Raji (cell line): Measurements from ENCODE around the gene MINDY2.

ENCODE experiments used
- POLR2A ChIP-seq: IDR thresholded peaks from 2 replicates; pipeline ENCODE4 v1.6.1; 2011; ENCODE audit warnings: low read depth, low read length, control low read depth; ENCODE audit not compliant: insufficient read depth

MINDY2 gene, protein sequence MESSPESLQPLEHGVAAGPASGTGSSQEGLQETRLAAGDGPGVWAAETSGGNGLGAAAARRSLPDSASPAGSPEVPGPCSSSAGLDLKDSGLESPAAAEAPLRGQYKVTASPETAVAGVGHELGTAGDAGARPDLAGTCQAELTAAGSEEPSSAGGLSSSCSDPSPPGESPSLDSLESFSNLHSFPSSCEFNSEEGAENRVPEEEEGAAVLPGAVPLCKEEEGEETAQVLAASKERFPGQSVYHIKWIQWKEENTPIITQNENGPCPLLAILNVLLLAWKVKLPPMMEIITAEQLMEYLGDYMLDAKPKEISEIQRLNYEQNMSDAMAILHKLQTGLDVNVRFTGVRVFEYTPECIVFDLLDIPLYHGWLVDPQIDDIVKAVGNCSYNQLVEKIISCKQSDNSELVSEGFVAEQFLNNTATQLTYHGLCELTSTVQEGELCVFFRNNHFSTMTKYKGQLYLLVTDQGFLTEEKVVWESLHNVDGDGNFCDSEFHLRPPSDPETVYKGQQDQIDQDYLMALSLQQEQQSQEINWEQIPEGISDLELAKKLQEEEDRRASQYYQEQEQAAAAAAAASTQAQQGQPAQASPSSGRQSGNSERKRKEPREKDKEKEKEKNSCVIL

DNA sequence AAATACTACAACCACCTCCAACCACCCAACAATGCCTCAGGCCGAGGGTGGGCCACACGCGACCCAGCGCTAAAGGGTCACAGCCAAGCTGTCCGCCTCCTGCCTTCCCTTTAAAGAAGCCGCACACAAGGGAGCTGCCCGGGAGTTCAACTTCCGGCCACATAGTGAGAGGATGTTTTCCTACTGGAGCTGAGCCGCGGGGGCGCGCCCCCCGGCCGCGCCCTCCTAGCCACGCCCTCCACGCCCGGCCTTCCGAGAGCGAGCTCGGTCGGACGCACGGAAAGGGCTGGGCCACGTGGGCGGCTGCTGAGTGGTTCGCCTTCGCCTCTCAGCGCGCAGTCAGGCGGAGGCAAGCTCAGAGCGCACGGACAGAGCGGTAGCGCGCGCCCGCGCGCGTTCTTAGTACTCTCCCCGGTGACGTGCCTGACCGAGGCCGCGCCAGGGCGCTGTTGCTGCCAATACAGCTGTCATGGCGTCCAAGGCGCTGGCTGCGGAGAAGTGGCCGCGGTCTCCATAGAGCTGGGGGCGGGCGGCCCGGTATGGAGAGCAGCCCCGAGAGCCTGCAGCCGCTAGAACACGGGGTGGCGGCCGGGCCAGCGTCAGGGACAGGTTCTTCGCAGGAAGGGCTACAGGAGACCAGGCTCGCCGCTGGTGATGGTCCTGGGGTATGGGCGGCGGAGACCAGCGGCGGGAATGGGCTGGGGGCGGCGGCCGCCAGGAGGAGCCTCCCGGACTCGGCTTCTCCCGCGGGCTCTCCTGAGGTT is at the start of gene MINDY2:
TSS of gene MINDY2 (plus strand) at position 446 of the 764 bp plus-strand sequence. CDS start at position 540, 94 bp downstream.
- TF ChIP-seq POLR2A = peak; percentile 84

DNA sequence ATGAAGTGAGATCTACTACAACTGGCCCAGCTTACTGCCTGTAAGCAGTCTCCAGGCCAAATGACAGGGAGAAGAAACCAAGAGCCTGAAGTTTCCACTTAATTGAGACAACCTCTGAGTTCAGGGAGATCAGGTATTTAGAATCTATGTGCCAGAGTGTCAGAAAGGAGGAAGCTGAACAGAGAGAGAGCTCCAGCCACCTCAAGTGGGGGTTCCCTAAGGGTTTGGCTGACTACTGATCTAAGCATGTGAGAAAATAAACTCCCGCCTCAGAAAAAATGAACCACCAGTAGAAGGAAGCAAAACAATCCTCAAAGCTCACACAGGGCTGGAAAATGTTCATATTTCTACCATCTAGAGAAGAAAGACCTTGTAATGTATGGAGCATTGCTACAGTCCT is 46.6 kb upstream of the MINDY2 start:
- no peak for TF ChIP-seq POLR2A

DNA sequence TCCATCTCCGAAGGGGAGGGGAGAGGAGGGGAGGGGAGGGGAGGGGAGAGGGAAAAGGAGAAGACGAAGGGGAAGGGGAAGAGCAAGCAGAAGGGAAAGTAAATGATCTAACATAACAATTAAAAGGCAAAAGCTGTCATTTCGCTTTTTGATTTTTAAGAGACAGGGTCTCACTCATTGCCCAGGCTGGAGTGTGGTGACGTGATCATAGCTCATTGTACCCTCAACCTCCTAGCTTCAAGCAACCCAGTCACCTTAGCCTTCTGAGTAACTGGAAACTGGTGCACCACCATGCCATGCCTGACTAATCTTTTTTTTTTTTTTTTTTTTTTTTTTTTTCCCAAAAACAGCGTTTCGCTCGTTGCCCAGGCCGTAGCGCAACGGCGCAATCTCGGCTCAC is 44.2 kb upstream of the MINDY2 start:
- no peak for TF ChIP-seq POLR2A

DNA sequence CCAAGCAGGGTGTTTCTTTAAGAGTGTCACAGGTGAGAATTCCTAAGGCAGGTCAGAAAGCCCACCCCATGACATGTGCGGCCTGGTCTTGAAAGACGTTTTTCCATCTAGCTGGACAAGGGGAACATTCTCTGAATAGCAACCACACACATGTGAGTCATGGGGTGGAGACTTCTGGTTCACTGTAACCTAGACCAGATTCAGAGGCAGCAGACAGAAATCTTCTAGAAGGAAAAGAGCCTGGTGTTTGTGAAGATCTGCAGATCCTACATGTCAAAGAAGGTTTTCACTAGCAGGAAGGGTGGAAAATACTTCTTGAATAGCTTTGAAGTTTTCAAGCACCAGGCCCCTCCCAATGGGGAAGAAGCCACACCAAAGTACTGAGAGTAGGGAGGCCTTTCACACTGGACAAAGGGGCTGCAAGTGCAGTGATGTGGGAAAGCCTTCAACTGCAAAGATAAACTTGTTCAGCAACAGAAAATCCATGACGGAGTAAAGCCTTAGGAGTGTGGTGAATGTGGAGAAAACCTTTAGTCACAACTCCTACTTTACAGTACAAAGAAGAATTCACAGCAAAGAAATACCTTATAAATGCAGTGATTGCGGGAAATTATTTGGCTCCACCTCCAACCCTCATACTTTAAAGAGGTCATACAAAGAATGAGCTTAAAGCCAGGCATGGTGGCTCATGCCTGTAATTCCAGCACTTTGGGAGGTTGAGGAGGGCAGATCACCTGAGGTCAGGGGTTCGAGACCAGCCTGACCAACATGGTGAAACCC is 39.2 kb upstream of the MINDY2 start:
- TF ChIP-seq POLR2A = no peak

DNA sequence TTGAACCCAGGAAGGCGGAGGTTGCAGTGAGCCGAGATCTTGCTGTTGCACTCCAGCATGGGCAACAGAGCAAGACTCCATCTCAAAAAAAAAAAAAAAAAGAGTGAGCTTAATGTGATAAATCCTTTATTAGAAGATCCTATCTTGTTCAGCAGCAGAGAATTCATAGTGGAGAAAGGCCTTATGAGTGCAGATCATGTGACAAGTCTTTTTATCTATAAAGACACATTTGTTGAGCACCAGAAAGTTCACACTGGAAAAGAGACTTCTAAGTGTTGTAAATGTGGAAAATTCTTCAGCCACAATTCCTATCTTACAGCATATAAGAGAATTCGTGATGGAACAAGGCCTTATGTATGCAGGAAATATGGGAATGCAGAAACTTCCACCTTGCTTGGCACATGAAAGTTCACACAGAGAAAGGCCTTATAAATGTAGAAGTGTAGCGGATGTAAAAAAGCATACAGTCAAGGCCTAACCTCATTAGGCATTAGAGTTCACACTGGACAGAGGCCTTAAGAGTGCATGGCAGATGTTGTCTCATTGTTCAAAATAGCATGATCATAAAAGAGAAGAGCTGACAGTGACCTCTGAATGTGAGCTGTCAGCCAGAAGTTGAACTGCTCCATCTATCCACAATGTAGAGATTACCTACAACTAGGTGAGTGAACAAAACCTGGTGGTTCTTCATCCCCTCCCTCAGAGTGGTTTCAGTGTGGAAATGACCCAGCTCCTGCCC is 38.3 kb upstream of the MINDY2 start:
- TF ChIP-seq POLR2A = no peak

DNA sequence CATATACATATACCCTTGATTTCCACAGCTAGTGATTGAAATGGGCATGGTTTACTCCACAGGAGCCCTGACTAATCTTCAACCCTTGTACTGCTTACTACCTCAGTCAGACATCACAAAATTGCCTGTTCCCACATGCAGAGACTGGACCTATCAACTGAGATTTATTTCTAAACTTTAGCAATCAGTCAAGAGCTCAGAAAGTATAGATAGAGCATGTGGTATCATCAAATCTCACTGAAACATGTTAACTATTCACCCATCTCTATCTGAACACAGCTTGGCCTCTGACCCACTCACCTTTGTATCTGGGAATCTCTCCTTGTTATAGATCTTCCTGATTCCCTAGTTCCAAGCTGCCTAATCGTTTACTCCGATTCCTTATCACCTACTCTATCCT is 36.2 kb upstream of the MINDY2 start:
- TF ChIP-seq POLR2A = no peak

DNA sequence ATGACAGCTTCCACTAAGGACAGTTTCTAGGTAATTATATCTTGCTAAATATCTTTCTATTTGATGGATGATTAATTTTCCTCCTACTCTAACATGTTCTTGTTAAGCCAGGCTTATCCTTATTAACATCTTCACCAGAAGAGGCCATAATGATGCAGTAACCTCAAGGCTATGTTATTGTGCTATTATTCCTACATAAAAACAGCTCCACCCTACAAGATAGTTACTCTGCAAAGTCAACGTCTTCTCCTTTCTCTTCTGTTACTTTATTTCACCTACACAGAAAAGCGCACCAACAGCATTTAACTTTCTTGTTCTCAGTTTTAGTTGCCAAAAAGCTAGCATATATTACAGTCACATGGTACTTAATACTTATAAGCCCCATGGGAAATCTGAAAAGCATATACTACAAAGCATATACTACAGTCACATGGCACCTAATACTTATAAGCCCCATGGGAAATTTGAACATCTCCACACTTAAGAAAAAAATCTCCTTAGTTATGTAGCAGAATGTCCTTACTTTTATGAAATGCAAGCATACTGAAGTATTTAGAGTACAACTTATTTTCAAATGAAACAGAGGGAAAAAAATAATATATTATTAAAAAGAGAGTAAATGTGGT is 35.0 kb upstream of the MINDY2 start:
- TF ChIP-seq POLR2A = no peak

DNA sequence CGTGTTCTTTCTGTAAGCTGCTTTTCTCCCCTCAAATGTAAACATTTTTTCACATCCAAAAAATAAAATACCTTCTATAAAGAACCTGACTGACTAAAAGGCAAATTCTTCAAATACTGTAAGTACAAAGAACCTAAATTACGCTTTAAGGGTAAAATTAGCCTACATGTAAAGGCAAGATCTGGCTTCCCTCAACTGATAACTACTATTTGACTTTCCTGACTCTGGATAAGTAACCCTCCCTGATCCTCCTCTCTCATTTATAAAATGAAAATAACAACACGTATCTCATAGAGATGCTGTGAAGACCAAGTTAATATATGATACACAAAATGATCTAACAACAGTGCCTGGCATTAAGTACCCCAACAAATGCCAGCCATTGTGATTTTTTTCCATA is 33.8 kb upstream of the MINDY2 start:
- TF ChIP-seq POLR2A = no peak

DNA sequence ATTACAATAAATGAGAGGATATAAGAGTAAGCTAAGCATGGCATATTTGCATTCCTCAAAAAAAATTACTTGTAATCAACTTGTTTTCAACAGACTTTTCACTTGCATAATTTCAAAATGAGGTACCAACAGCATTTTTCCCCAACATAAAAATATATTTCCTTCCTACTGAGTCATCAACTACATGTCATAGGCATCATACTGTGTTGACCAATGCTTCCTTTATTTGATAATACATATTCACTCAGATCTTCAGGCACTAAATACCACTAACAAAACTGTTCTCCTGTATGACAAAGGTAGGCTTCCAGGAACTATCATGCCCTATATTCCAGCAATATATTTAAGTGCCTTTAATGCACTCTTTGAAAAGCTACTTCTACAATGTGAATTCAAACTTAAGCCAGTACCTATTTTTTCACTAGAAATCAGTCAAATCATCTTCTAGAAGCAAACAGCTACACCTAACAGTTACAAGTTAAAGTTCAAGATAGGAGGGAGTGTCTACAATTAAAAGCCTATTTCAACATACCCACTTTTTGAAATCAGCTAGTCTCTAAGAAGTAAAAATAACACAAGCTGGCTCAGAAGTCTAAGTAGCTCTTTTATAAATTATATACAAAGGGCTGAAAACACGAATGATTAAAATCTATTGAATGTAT is 32.9 kb upstream of the MINDY2 start:
- TF ChIP-seq POLR2A = no peak

DNA sequence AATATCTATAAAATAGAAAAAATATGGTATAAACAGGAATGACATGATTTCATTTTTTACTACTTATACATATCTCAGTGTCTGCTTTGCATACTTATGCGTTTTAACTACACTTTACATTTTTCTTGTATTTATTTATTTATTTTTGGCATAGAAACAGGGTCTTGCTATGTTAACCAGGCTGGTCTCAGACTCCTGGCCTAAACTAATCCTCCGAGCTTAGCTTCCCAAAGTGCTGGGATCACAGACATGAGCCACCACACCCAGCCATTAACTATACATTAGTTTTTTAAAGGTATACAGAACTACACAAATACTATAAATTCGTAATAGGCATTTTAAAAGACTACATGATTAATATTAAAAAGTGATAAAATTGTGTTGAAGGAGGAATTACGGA is 30.7 kb upstream of the MINDY2 start:
- no peak for TF ChIP-seq POLR2A

DNA sequence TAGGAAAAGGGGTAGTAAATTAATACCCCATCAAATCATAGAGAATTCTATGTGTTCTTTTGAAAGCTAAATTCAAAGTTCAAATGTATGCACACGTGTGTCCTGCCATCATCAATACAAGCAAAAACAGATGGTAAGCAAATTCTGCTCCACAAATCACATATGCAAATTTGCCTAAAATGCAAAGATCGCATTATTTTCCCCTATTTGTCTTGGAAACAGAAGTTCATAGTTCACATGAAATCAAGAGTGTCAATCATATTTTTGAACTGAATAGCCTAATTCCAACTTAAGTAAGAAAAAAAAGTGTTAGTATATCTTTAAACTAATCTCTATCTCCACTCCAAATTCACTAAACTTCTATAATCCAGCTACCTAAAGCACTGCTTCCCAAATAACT is 30.1 kb upstream of the MINDY2 start:
- TF ChIP-seq POLR2A = no peak

DNA sequence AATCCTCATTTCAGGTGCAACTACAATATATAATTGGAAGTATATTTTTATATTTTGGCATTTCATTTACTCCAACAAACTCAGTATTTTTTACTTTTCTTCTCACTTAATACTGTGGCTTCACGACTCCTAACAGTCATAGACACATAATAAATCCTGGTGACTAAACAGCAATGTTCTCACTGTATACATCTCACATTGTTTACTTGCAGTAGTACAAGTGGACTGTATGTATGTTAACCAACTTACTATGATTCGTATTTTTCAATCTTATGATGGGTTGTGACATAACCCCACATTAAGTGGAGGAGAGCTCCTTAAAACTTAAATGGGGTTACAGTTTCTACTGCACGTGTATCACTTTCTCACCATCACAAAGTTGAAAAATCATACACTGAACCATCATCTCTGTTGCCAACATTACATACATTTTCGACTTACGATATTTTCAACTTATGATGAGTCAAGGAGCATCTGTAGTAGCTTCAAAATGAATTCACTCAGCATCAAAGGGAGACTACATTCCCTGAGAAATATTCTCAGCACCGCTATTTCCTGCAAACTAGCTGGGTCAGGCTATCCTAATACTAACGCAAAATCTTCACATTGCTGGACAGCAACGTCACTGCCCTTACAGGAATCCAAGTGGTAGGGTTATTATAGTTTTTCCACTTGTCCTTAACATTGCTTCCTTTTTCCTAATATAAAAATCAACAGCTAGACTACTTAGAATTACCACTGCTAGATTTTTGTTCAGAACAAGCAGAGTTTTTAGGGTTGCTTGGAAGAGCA is 28.9 kb upstream of the MINDY2 start:
- TF ChIP-seq POLR2A = no peak

DNA sequence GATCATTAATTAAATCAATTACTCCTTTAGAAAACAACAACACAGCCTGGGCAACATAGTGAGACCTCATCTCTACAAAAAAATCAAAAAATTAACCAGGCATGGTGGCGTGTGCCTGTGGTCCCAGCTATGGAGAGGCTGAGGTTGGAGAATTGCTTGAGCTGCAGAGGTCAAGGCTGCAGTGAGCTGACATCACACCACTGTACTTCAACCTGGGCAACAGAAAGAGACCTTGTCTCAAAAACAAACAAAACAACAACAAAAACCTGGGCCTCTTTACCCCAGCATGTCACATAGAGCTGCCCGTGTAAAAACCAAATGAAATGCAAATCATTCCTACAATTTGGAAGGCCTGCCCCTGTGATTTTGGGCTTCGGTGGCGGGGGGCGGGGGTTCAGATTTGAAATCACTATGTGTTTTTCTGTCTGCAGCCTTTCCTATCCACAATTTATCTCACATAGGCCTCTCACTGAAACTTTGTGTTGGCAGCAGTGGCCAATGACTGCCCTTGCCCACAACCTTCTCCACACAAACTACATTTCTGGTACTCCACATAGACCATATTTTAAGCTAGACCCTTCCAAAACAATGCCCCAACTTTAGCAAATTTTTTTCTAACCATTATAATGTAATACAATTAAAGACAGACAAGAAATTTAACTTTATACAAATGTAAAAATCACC is 28.1 kb upstream of the MINDY2 start:
- TF ChIP-seq POLR2A = no peak

DNA sequence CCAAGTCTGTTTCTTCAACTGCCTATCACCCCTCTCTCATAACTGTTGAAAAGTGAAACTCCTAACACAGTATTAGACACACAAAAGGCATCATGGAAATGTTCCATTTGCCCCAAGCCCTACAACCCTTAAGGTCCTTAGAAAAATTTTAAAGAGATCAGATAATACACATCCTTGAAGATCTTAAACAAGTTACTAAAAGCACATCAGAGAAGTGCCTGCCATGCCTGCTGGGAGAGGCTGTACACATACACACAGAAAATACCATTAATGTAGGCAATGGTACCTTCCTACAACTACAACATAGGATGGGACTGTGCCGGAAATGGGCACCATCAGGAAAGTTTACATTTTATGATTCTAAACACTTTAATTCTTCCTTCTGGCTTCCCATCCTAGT is 24.9 kb upstream of the MINDY2 start:
- TF ChIP-seq POLR2A = no peak
